HG02678 (cell line): ENCODE results near the gene COL19A1.
A peak's percentile ranks its signal among the peaks of the same experiment; 100 is the strongest.

Source experiments
- ATAC-seq: cut with Tn5 transposase; IDR thresholded peaks from one replicate; pipeline ENCODE4 v1.9.1; 2021; ENCODE audit warnings: mild to moderate bottlenecking, moderate library complexity; ENCODE audit not compliant: unreplicated experiment

The COL19A1 gene

DNA sequence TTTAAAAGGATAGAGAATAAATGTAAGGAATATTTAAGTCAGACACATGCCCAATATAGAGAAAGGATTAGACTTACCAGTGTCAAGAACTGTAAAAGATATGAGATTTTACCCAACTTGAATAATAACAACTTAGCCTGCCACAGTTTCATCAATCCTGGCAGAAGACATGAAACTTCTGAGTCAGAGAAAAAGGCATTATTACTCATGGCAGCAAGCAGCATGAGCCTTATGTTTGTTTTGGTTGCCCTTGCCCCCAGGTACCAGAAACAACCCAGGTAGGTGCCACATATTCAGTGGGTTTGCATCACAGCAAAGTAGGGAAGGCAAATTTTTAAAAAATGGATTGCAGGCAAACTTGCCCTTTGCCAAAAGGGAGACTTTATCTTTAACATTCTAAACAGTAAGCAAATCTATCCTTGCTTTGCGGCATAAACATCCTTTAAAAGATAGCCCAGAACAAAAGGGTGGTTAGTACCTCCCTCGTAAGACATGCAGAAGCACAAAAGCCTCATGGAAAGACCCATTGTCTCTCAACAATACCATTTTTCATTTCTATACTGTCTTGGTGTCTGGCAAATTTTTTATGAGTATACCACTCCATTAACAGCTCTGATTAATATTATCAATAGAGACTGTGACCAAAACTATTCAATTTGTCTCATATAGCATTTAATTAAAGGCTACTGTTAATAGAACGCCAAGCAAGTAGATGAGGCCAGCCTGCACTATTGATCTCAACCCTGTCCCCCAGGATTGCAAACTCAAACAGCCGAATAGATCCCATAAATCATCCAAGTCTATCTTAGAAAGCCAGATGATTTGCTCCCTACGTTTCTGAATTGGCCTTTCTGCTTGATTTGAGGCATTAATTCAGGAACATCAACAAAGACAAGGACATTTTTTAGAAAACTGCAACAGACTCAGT, 185.1 kb downstream of the COL19A1 start:
- ATAC-seq, result no peak

DNA sequence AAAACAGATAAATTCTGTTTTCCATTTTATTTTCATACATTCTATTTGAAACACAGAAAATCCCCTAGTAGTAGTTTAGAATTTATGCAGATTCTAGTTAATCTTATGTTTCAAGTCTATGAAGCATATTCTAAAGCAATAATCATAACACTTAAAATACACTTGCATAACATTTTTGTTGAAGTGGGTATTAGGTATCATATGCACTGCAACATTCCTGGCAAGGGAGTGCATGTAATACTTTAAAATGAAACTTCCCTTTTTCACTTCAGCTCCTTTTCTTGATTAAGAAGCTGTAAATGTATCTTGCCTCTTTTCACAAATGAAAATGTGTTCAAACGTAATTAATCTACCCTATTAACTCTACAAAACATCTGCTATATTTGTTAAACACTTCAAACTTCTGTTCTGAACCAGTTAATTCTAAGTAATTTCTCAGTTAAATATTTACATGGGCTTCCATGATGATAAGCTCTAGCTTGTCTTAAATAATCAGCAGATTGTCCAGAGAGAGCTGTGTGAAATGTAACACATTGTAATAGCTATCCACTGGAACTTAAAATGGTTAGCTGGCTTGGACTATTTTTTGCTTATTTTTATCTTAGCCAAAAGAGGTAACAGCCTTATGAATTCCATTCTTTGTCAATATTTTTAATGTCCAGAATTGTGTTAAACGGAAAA, 192.8 kb downstream of the COL19A1 start:
- no peak for ATAC-seq

DNA sequence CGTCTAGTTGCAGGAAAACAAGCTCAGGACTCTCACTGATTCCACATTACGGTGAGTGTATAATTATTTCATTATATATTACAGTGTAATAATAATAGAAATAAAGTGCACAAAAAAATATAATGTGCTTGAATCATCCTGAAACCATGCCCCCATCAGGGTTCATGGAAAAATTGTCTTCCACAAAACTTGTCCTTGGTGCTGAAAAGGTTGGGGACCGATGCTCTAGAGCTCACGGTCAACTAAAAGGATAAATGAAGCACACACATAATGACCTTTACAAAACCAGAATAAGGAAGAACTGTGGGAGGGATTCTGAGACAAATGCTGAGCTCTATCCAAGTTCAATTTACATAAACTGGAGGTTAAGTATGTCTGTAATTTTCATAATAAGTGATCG, 194.3 kb downstream of the COL19A1 start:
- ATAC-seq, result no peak

DNA sequence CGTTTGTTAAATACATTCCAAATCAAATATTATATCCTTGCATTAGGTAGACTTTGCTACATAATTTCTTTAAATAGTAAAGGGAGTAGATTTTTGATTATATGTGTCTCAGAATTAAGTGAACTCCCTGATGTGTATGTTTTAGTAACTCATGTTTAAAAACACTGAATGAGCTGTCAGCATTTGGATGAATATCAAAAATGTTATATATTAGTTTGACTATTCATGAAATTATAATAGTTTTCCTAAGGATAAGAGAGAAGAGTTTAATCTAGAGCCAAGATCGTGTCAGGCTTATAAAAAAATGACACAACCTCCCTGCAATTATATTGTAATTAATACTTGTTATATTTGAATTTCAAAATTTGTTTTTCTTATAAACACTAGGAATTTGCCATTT, 195.2 kb downstream of the COL19A1 start:
- ATAC-seq, result no peak

DNA sequence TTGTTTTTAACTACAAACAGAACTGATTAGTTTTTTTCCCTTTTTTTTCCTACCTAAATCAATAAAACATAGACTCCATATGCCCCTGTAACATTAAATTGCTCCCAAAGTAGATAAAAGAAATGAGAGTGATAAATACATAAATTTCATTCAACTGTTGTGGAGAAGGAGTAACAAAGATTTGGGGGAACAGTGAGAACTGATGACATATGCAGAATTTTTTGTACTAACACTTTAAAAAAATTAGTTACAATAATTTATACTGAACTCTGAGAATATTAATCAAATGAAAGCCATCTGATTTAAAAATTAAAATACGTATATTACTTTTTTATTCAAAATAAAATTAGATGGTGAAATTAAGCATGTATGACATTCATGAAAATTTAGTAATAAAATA, 195.7 kb downstream of the COL19A1 start:
- ATAC-seq, result no peak

DNA sequence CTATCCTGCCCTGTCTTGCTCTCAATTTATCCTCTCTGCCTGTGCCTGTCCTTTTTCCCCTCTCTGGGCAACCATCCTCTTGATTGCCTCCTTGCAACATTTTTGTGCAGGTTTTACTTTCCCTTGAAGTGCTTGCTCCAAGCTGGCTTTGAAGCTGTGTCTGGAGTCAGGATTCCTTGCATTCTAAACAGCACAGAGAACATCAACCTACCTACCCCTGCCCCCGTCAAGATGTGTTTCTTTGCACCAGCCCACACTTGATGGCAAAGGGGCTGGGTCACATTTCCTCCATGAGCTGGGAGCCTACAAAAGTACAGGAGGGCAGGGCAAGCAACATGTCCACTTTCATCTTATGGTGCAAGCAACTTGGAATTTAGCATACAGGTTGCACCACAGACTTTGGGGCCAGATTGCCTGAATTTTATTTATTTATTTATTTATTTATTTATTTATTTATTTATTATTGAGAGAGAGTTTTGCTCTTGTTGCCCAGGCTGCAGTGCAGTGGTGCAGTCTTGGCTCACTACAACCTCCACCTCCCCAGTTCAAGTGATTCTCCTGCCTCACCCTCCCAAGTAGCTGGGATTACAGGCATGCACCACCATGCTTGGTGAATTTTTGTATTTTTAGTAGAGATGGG, 206.3 kb downstream of the COL19A1 start:
- ATAC-seq, result no peak

DNA sequence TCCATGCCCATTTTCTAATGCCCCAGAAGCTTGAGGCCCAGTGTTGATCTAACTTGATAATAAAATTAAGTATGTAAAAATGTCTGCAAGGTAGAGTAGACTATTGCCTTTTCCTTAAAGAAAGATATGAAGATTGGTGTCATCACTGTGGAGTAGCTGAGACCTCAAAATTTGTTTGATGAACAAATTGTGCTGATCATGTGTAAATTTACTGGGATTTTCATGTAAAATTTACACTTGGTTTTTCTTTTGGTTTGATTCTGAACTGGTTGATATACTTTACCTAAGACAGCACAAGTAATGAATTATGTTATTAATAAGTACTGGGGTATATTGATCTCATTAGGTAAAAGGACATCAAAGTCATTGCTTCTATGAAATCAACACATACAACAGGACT, 207.3 kb downstream of the COL19A1 start:
- ATAC-seq, result no peak

DNA sequence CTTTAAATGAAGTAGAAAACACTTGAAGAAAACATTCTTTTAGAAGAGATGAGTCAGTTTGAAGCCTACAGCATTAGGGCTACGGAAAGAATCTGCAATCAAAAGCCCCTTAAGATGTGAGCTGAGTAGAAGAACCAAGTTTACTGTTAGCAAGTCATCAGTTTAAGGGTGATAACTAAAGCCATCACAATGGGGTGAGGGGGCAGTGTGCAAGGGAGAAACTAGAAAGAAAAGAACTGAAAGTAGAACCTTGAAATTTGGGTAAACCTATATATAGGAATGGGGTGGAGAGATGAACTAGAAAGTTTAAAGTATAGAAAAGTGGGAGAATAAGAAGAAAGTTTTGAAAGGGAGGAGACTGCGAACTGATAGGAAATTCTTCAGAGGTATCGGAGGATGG, 212.9 kb downstream of the COL19A1 start:
- peak; percentile 48 for ATAC-seq

DNA sequence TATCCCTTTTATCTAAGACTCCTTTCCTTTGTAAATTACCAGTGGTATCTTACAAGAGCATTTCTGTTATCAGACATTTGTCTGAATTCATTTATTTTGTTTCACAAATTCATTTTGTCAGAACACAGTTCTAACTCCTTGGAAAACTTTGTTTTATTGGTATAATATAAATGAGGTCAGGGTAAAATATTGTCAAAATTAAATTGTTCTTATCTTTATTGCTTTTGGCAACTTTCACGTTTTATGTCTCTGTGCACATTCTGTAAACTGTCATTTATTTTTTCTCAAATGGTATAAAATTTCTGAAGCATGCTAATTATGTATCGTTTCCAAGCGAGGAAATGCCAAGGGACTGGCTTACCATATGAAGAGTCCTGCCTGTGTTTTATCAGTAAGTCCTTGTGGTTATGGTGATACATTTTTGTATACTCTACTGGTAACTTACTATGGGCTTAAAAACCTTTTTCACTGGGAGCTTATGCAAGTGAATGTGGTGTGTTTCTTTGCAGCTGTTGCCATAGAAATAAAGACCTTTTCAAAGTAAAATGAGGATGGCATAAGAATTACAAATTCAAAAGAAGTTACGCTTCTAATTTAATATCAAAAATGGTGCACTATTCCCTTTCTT, 214.2 kb downstream of the COL19A1 start:
- ATAC-seq, result no peak

DNA sequence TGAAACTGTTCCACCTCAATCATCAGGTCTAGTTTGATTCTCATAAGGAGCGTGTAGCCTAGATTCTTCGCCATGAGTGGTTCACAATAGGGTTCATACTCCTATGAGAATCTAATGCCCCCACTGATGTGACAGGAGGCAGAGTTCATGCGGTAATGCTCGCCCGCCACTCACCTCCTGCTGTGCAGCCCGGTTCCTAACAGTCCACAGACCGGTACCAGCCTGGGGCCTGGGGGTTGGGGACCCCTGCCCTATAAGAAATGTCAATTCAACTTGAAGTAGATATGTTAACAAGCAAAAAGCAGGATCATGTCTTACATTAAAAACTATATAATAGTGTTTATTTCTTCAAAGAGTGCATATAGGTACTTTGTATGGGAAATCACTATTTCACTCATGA, 216.5 kb downstream of the COL19A1 start:
- ATAC-seq, result no peak

DNA sequence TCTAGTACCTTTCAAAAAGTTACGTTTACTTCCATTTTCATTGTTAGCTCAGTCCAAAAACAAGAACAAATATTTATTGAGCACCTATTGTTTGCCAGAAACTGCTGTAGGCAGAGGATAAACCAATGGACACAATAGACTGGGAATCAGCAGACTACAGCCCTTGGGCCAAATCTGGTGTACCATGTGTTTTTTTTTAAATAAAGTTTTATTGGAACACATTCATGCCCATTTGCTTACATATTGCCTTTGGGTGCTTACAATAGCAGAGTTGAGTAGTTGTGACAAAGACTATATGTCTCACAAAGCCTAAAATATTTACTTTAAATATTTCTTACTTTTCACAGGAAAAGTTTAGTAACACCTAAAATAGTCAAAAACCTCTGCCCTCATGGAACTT, 220.4 kb downstream of the COL19A1 start:
- ATAC-seq, result no peak

DNA sequence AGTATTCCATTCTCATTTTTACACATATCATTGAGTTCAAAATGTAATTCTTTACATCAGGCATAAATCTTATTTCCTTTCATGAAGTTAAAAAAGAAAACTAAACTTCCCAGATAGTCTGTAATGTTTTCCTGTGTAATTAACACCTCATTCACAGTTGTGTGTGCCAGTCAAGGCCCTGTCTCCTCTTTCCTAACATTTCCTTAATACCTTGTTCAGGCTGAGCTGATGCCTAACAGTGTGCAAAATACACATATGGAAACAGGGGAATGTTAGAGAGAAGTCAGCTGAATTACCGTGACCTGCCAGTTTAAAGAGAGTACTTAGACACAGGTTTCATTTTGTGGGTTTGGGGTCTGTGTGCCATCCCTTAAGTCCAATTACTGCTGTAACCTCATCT, 227.8 kb downstream of the COL19A1 start:
- no peak for ATAC-seq

DNA sequence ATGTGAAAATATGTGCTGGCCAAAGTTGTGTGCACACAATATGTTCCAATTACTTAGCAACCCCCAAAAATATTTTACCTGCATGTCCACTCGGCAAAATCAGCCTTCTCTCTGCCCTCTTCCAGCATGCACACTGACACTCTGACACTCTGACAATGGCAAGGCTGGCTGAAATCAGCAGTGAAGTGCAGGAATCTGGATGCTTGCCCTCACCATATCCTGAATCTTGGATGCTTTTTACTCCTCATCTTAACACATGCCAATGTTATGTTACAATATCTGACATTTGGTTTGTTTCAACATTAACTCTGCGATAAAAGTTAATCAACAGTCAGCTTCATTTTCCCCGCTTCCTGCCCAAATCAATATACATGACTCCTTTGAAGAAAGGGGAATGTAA, 233.4 kb downstream of the COL19A1 start:
- no peak for ATAC-seq

DNA sequence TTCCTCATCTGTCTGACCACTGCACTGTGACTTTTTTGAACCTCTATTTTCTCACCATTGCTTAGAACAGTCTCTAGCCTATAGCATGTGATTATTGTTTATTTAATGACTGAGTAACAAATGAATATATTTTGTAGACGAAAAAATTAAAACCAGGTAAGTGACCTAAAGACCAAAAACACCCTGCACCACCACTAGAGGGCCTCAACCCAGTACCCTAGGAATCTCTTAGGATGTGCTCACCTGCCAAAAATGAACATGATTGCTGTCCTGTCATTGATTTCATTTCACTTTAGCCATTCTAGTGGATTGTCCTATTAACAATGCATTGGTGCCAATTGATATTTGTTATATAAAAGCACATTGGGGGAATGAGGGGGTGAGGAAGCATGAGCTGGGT, 237.4 kb downstream of the COL19A1 start:
- no peak for ATAC-seq

DNA sequence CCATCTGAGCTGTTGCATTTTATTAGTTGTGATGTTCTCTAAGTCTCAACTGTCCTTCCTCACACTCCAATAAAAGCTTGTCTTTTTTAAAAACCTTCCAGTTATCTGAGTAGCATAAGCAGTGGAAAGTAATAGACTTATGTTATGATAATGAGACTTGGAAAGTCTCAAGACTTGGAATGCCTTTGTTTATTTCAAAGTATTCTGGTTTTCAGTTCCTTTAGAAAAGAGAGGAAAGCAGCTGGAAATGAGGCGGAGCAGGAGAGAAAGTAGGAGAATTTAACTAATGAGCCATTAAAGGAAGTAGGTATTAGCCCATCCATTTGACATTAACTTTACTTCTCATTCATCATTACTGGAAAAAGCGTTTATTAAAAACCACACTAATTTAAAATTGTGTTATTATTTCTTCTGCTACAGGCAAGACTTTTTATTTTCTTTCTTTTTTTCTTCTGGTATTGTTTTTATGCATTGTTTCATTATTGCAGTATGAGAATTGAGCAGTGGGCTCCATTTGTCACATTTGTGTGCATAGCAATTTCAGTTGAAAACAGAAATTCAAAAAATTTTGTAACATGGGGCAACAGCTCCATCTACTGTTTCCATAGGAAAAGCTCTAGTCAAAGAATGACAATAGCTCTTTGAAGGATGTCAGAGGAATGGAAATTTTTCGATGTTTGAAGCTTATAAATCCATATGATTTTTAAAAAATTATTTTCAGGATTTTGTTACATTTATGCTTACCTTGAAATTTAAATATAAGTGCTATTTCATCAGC, 241.7 kb downstream of the COL19A1 start:
- ATAC-seq, result no peak

DNA sequence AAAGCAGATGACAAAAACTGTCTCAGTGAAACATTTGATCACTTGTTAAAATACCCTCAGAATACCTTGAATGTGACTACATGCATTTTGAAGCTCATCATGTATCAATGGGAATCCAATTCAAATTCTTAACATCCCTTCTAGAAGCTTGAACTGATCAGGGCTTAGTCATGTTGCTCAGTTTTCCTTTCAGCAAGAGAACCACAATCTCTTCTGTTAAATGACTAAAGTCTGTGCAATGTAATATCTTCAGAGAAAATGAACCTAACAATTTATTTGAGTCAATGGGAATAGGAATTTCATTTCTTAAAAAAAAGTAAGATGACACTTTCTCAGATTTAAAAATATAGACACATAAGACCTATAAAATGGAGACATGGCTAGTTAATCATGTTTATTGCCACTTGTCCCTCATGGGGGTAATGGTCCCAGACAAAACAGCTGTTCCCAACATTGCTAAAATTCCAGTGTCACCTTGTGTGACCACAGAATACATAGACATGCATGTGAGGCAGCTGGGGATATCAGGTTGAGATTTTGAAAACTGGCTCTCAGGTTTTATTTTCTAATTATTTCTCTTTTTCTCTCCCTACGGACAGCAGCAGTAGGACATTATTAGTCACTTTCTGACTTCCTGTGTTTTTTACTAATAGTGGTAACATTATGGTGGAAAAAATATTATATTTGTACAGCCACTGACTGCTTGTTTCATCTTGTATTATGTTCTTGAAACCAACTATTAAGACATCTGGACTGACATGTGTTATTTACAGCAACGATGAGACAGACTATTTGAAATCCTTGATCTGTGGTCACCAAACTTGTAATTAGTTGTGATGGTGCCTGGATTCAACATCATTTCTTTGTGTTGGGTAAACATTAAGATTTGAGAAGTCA, 244.0 kb downstream of the COL19A1 start:
- ATAC-seq, result no peak

DNA sequence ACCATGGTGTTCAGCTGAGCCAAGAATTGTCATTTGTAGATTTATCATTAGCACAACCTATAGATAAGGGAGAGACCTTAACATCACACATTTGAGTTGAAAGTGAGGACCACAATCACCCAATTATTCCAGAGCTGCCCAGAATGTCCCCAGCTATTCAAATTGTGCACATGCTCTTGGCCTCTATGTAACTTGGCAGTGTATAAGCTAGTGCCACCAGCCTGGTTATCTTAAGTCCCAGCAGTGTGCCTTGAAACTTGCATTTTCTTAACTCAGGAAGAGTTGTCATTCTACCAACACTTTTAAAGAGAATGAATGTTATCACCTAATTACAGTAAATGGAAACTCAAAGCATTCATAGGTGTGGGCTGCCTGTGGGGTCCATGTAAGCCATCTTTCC, 245.4 kb downstream of the COL19A1 start:
- ATAC-seq, result no peak

DNA sequence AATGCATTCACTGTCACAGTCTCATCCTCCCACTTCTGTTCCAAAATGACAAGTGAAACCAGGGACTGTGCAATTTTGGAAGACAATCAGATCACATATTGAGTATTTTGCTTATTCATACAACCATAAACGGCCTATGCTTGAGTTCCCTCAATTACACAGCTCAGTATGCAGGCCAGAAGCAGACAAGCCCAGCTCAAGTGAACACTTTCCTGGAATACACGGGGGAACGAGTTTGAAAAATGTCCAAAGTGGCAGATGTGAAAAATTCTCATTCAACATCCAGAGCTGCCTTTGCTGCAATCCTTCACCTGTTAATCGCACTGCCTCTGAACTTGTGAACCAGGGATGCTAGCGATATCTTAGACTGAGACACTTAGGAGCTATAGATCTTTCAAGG, 246.4 kb downstream of the COL19A1 start:
- no peak for ATAC-seq

DNA sequence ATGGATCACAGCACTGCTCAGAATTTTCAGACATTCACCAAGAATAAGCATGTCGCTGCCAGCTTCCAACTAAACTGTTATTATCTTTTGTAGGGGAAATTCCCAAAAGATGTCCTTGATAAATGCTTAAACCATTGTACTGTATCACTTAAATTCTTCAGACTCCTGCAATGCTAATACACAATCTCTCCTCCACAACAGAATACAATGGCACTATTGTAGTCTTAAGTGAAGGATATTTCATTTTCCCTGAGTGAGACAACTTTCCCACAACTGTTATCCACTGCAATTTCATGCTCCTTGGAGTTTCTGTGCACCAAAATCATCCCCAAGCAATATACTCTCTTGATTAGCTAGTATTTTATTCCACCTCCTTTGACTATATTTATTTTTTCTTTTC, 246.8 kb downstream of the COL19A1 start:
- ATAC-seq, result no peak

DNA sequence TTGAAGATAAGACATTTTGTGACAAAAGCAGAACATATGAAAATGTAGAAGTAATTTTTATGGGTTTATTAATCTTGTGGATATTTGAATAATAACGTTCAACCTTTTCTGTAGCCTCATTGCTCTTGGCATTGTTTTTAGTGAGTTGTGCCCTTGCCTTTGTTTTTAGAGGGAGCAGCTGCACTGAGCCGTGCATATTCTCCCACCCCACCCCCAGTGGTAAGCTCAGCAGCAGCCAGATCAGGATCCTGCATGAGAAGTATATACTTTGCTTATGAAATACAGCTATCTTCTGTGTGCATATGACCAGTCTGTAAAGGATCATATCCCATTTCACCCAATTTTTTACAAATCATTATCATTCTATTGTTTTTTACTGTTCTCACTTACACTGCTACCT, 252.3 kb downstream of the COL19A1 start:
- ATAC-seq, result no peak
